GM12878 (cell line): ENCODE results near the gene PREB. TPM values are rescaled to one million over a fixed set of nuclear protein-coding genes. Genes with fewer than 3 reads are reported as not detected.

Experiments used
- ATAC-seq: fragments of 200-7000 bp; cut with Tn5 transposase; 3 replicates; pipeline ENCODE4 v1.9.1; 2020; ENCODE audit warnings: mild to moderate bottlenecking, moderate library complexity
- BruUV-seq: library from RNA; stranded (reverse); fragments of 400-500 nt; replicated peaks from 2 replicates; lab custom pipeline; 2021; lab: Mats Ljungman, UMichigan
- CTCF ChIA-PET: fragments of 300-600 bp; sonication (Branson Sonifier 250); formaldehyde crosslinking; extraction: SDS; loops from one replicate; lab custom pipeline; 2021; ENCODE audit warnings: inconsistent platforms; lab: Yijun Ruan, JAX
- POLR2A ChIA-PET: fragments of 350-600 bp; formaldehyde crosslinking; extraction: SDS; loops from one replicate; lab custom pipeline; 2021; ENCODE audit warnings: inconsistent platforms; lab: Charles Lee
- RAD21 ChIA-PET: fragments of 300-600 bp; sonication (Branson Sonifier 250); formaldehyde crosslinking; loops from one replicate; lab custom pipeline; 2023; ENCODE audit warnings: antibody characterized with exemption; ENCODE audit not compliant: unreplicated experiment; lab: Charles Lee
- SMC1A ChIA-PET: fragments of 300-600 bp; sonication (Branson Sonifier 250); formaldehyde crosslinking; loops from one replicate; lab custom pipeline; 2023; ENCODE audit not compliant: unreplicated experiment, uncharacterized antibody; lab: Charles Lee
- DNase-seq: peaks from one replicate; pipeline ENCODE4 v3.0.0-alpha.2; 2011; ENCODE audit warnings: low read depth, low spot score
- FAIRE-seq: peaks from 3 replicates; lab custom pipeline; 2011; peaks lifted over from hg19 to GRCh38; lab: Jason Lieb, UNC
- H2AFZ ChIP-seq: 2 replicates; pipeline ENCODE4 v1.6.0; 2011; ENCODE audit warnings: low read depth, low read length, control low read depth; ENCODE audit not compliant: control insufficient read depth
- H3K27ac ChIP-seq: 2 replicates; pipeline ENCODE4 v1.5.1; 2011; ENCODE audit warnings: control low read depth; ENCODE audit not compliant: control insufficient read depth, insufficient read depth
- H3K27me3 ChIP-seq, 2 experiments: replicated peaks in 1 of 2; 2 replicates each; pipeline versions ENCODE4 v1.6.0 to v1.6.1; 2011; ENCODE audit warnings: low read length in 1 of 2; ENCODE audit not compliant: control insufficient read depth in 2 of 2, insufficient read depth in 2 of 2
- H3K36me3 ChIP-seq, 2 experiments: 2 replicates each; pipeline ENCODE4 v1.5.1; 2011; ENCODE audit warnings: low read length in 1 of 2; ENCODE audit not compliant: control insufficient read depth in 2 of 2, insufficient read depth in 2 of 2
- H3K4me1 ChIP-seq: 2 replicates; pipeline ENCODE4 v1.6.1; 2011; ENCODE audit warnings: mild to moderate bottlenecking, low read length, moderate library complexity, mixed read lengths; ENCODE audit not compliant: control insufficient read depth, insufficient read depth
- H3K4me2 ChIP-seq: 2 replicates; pipeline ENCODE4 v1.6.0; 2011; ENCODE audit warnings: control low read depth; ENCODE audit not compliant: control insufficient read depth, insufficient read depth
- H3K4me3 ChIP-seq: fragments of 200-600 bp; sonication (generic); 2 replicates; pipeline ENCODE4 v1.5.1; 2016
- H3K79me2 ChIP-seq: 2 replicates; pipeline ENCODE4 v1.6.0; 2011; ENCODE audit warnings: low read length; ENCODE audit not compliant: control insufficient read depth, insufficient read depth
- H3K9ac ChIP-seq: 2 replicates; pipeline ENCODE4 v1.8.0; 2011; ENCODE audit warnings: low read length, control low read depth, mixed read lengths; ENCODE audit not compliant: control insufficient read depth, insufficient read depth
- H3K9me3 ChIP-seq: replicated peaks from 3 replicates; pipeline ENCODE4 v1.5.1; 2011; ENCODE audit warnings: mild to moderate bottlenecking, low read length; ENCODE audit not compliant: control insufficient read depth, insufficient read depth
- H4K20me1 ChIP-seq: 2 replicates; pipeline ENCODE4 v1.6.0; 2011; ENCODE audit not compliant: control insufficient read depth, insufficient read depth
- BHLHE40 ChIP-seq, 2 experiments: fragments of 450-650 bp in 1 of 2; IDR thresholded peaks; 2 replicates each; pipeline ENCODE4 v1.6.1; 2011 to 2017; ENCODE audit warnings: low read depth in 2 of 2, borderline replicate concordance in 1 of 2, improper control_type of control experiment in 1 of 2, low read length in 1 of 2, mild to moderate bottlenecking in 1 of 2
- CHD4 ChIP-seq: fragments of 200-600 bp; sonication (generic); IDR thresholded peaks from 2 replicates; pipeline ENCODE4 v1.6.1; 2016; ENCODE audit warnings: mild to moderate bottlenecking
- EED ChIP-seq: sonication (generic); IDR thresholded peaks from 2 replicates; pipeline ENCODE4 v1.6.1; 2016; ENCODE audit warnings: antibody characterized with exemption, low read depth
- EGR1 ChIP-seq, 2 experiments: IDR thresholded peaks; 1 replicate in 1 of 2; 2 replicates in 1 of 2; pipeline ENCODE4 v1.6.1; 2011 to 2012; ENCODE audit warnings: low read depth in 2 of 2, low read length in 2 of 2, borderline replicate concordance in 1 of 2, mild to moderate bottlenecking in 1 of 2, moderate library complexity in 1 of 2
- FOXM1 ChIP-seq: IDR thresholded peaks from 2 replicates; pipeline ENCODE4 v1.6.1; 2012; ENCODE audit warnings: low read depth, mild to moderate bottlenecking, inconsistent platforms, low read length, moderate library complexity
- IKZF1 ChIP-seq: fragments of 450-650 bp; conservative IDR thresholded peaks from 2 replicates; pipeline ENCODE4 v1.6.1; 2017; ENCODE audit warnings: antibody characterized with exemption, mild to moderate bottlenecking
- MEF2B ChIP-seq: fragments of 450-650 bp; IDR thresholded peaks from 2 replicates; pipeline ENCODE4 v1.6.1; 2018; ENCODE audit warnings: mild to moderate bottlenecking, moderate library complexity; ENCODE audit not compliant: partially characterized antibody, poor library complexity, severe bottlenecking
- MTA2 ChIP-seq: fragments of 450-650 bp; IDR thresholded peaks from 2 replicates; pipeline ENCODE4 v1.6.1; 2016; ENCODE audit warnings: low read depth, mild to moderate bottlenecking, moderate library complexity
- MYC ChIP-seq: IDR thresholded peaks from 2 replicates; pipeline ENCODE4 v1.6.1; 2011; ENCODE audit warnings: mild to moderate bottlenecking, low read length, moderate library complexity, inconsistent platforms; ENCODE audit not compliant: insufficient read depth, insufficient replicate concordance, insufficient read length, severe bottlenecking
- PAX5 ChIP-seq: IDR thresholded peaks from 2 replicates; pipeline ENCODE4 v1.6.1; 2011; ENCODE audit warnings: low read depth, low read length, borderline replicate concordance
- POLR2A ChIP-seq: IDR thresholded peaks from 2 replicates; pipeline ENCODE4 v1.6.1; 2011; ENCODE audit warnings: low read depth, mild to moderate bottlenecking, low read length
- POLR2AphosphoS5 ChIP-seq: IDR thresholded peaks from 2 replicates; pipeline ENCODE4 v1.6.1; 2011; ENCODE audit warnings: mild to moderate bottlenecking, low read length, inconsistent platforms
- RUNX3 ChIP-seq: IDR thresholded peaks from 2 replicates; pipeline ENCODE4 v1.6.1; 2012; ENCODE audit warnings: low read length, inconsistent platforms
- SIN3A ChIP-seq: IDR thresholded peaks from 2 replicates; pipeline ENCODE4 v1.6.1; 2012; ENCODE audit warnings: low read depth, low read length, improper control_type of control experiment
- SMAD1 ChIP-seq: fragments of 450-650 bp; IDR thresholded peaks from 2 replicates; pipeline ENCODE4 v1.6.1; 2018; ENCODE audit warnings: mild to moderate bottlenecking, low read depth; ENCODE audit not compliant: partially characterized antibody
- SMARCA5 ChIP-seq: fragments of 450-650 bp; IDR thresholded peaks from 2 replicates; pipeline ENCODE4 v1.6.1; 2017; ENCODE audit warnings: mild to moderate bottlenecking
- SP1 ChIP-seq: IDR thresholded peaks from one replicate; pipeline ENCODE4 v1.6.1; 2011; ENCODE audit warnings: low read depth, low read length
- TCF3 ChIP-seq: IDR thresholded peaks from 2 replicates; pipeline ENCODE4 v1.6.1; 2012; ENCODE audit warnings: low read depth, mild to moderate bottlenecking, low read length, borderline replicate concordance; ENCODE audit not compliant: insufficient read depth
- ZSCAN29 ChIP-seq: fragments of 450-650 bp; IDR thresholded peaks from 2 replicates; pipeline ENCODE4 v1.6.1; 2017; ENCODE audit warnings: mild to moderate bottlenecking, moderate library complexity
- WGBS: methylation state at CpG from one replicate; pipeline ENCODE4 v1.1.6; 2016; ENCODE audit warnings: low lambda C conversion rate; ENCODE audit not compliant: insufficient replicate concordance, insufficient coverage; ENCODE audit errors: missing lambda C conversion rate; 5-methylcytosine and 5-hydroxymethylcytosine counted together
- in situ Hi-C: fragments of 300-500 bp; cut with MboI; formaldehyde crosslinking; loops from 9 replicates; pipeline ENCODE4 v1.14.3; 2018; ENCODE audit warnings: mixed read lengths
- intact Hi-C: fragments of 100-400 bp; cut with micrococcal nuclease; formaldehyde crosslinking; loops from one replicate; pipeline ENCODE4 v1.14.2; 2022; ENCODE audit not compliant: unreplicated experiment
- polyA plus RNA-seq, 11 experiments: library from polyadenylated mRNA; depleted of rRNA in 4 of 11; unstranded in 6 of 11; stranded (reverse) in 5 of 11; fragments of >200 nt; fragmentation: Nextera tagmentation in 4 of 11; fragmentation: Illumina TruSeq in 1 of 11; extraction: Ambion mirVana in 4 of 11; extraction: Trizol in 1 of 11; gene quantifications; 1 replicate in 1 of 11; 2 replicates in 10 of 11; pipeline versions ENCODE4 v1.2.1 to v1.2.3, GENCODE V29; 2011 to 2016; ENCODE audit warnings: inconsistent platforms in 2 of 11, missing spikeins in 2 of 11, low read depth in 1 of 11
- total RNA-seq, 4 experiments: library from RNA; depleted of rRNA in 3 of 4; stranded (reverse); fragments of >200 nt in 3 of 4; fragmentation: Illumina TruSeq in 1 of 4; extraction: Trizol in 1 of 4; gene quantifications; 2 replicates each; pipeline versions ENCODE4 v1.2.1 to v1.2.3, GENCODE V29; 2013 to 2021
- TF ChIP-seq, protein P1 (sequence below): fragments of 450-650 bp; formaldehyde crosslinking; IDR thresholded peaks from 2 replicates; pipeline ENCODE4 v1.4.0; 2020; ENCODE audit warnings: mild to moderate bottlenecking, moderate library complexity
- TF ChIP-seq, protein P2 (sequence below): IDR thresholded peaks from 2 replicates; pipeline ENCODE4 v1.6.1; 2011; ENCODE audit warnings: borderline replicate concordance, low read depth, mild to moderate bottlenecking, moderate library complexity, low read length; ENCODE audit not compliant: insufficient read depth, poor library complexity, severe bottlenecking

The PREB gene
- total and polyA plus RNA-seq, 10 of the 15 experiments (the other 5 are each of a cell fraction or from before 2014, with no cell fraction given), result 26.3 to 101 (median 52.7) TPM

DNA sequence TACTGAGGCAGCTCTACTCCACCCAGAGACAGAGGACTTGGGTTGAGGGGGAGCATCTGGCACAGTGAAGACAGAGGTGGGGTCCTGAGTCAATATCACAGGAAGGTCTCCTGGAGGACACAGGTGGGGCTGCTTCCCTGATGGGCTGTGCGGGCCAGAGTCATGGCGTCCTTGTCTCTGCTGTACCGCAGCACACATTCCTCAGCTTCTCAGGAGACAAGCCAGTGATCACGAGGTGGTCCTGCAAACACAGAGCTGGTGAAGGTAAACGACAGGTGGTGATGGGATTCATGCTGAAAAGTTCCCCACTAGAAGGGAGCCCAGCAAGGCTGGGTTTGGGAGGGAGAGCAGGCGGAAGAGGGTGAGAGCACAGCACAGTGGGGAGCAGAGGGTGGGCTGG is 24.0 kb upstream of the PREB start (continued):
- TF ChIP-seq, protein P1, sequence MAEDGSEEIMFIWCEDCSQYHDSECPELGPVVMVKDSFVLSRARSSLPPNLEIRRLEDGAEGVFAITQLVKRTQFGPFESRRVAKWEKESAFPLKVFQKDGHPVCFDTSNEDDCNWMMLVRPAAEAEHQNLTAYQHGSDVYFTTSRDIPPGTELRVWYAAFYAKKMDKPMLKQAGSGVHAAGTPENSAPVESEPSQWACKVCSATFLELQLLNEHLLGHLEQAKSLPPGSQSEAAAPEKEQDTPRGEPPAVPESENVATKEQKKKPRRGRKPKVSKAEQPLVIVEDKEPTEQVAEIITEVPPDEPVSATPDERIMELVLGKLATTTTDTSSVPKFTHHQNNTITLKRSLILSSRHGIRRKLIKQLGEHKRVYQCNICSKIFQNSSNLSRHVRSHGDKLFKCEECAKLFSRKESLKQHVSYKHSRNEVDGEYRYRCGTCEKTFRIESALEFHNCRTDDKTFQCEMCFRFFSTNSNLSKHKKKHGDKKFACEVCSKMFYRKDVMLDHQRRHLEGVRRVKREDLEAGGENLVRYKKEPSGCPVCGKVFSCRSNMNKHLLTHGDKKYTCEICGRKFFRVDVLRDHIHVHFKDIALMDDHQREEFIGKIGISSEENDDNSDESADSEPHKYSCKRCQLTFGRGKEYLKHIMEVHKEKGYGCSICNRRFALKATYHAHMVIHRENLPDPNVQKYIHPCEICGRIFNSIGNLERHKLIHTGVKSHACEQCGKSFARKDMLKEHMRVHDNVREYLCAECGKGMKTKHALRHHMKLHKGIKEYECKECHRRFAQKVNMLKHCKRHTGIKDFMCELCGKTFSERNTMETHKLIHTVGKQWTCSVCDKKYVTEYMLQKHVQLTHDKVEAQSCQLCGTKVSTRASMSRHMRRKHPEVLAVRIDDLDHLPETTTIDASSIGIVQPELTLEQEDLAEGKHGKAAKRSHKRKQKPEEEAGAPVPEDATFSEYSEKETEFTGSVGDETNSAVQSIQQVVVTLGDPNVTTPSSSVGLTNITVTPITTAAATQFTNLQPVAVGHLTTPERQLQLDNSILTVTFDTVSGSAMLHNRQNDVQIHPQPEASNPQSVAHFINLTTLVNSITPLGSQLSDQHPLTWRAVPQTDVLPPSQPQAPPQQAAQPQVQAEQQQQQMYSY (CRISPR knock-in tag), result no peak
- TF ChIP-seq FOXM1, result no peak
- no peak for TF ChIP-seq EGR1 (IDR thresholded peaks at IDR 0.05; ENCODE audit: borderline replicate concordance in 1 of 2, low read depth in 2 of 2, low read length in 2 of 2)
- TF ChIP-seq, protein P2, sequence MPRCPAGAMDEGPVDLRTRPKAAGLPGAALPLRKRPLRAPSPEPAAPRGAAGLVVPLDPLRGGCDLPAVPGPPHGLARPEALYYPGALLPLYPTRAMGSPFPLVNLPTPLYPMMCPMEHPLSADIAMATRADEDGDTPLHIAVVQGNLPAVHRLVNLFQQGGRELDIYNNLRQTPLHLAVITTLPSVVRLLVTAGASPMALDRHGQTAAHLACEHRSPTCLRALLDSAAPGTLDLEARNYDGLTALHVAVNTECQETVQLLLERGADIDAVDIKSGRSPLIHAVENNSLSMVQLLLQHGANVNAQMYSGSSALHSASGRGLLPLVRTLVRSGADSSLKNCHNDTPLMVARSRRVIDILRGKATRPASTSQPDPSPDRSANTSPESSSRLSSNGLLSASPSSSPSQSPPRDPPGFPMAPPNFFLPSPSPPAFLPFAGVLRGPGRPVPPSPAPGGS, result no peak
- TF ChIP-seq, all 136 proteins: peak for 0

DNA sequence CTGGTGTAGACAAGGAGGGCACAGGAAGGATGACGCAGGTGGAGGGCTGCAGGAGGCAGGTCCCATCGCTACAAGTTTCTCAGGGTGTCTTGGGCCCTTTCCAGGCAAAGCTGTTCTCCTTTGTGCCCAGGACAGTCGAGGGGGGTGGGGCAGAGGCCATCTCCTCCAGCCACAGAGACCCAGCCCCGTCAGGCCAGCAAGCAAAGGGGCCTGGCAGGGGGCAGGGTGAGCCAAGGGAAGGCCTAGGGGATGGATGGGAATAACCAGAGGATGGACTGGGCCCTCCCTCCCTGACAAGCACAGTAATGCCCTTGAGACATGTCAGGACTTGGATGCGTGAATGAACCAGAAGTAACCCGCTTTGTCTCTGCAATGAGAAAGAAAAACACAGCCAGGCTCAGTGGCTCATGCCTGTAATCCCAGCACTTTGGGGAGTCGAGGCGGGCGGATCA is 20.7 kb upstream of the PREB start:
- no peak for DNase-seq
- Histone ChIP-seq H3K4me2 (no peak overlapping the region), H3K36me3 (no peaks in the 10 kb centered on the region), H3K27me3 (no peaks in the 10 kb centered on the region), H4K20me1 (no peaks in the 10 kb centered on the region), H2AFZ (no peak overlapping the region), H3K4me1 (no peaks in the 10 kb centered on the region), H3K9me3 (no peaks in the 10 kb centered on the region), H3K27ac (no peak overlapping the region), H3K9ac (no peak overlapping the region), H3K4me3 (no peak overlapping the region), H3K79me2 (no peaks in the 10 kb centered on the region)
- CTCF ChIA-PET, result interaction anchor here (1.1 kb wide), 1 partner anchor 22 kb away, joined by 3 read pairs; no protein-coding TSS in a partner anchor
- intact Hi-C loops, result no loop called here
- no peak for FAIRE-seq
- RAD21 ChIA-PET, result no interaction called here
- POLR2A ChIA-PET, result no interaction called here
- ATAC-seq, result no peak
- in situ Hi-C loops, result no loop called here
- SMC1A ChIA-PET, result interaction anchor here (0.5 kb wide), 1 partner anchor 53 kb away, joined by 3 read pairs; no protein-coding TSS in a partner anchor
- BruUV-seq, result no TSS peak
- 38% methylated on average over 9 of the region's 9 CpGs for WGBS
- TF ChIP-seq RUNX3 (no peak), EED (no peak), POLR2A (no peak), SMARCA5 (no peak), IKZF1 (no peak), POLR2AphosphoS5 (no peak), SIN3A (no peak), BHLHE40 (IDR thresholded peaks at IDR 0.05; ENCODE audit: borderline replicate concordance in 1 of 2, low read depth in 2 of 2, low read length in 1 of 2) (no peak), MEF2B (no peak), MTA2 (no peak), MYC (no peak), CHD4 (no peak), SP1 (no peak), TCF3 (no peak), ZSCAN29 (no peak), PAX5 (no peak), SMAD1 (no peak)
